HCT116 (cell line): ENCODE results near the gene ACO2. TPM values are rescaled to one million over a fixed set of nuclear protein-coding genes. Genes with fewer than 3 reads are reported as not detected.

Source experiments
- ATAC-seq: fragments of 200-7000 bp; cut with Tn5 transposase; 2 replicates; pipeline ENCODE4 v1.9.1; 2020; ENCODE audit warnings: mild to moderate bottlenecking, moderate library complexity
- BruUV-seq: library from RNA; stranded (reverse); fragments of 400-500 nt; replicated peaks from 2 replicates; lab custom pipeline; 2021; lab: Mats Ljungman, UMichigan
- CTCF ChIA-PET: fragments of 300-600 bp; sonication (Branson Sonifier 250); formaldehyde crosslinking; loops from one replicate; lab custom pipeline; 2021; ENCODE audit warnings: antibody characterized with exemption; lab: Charles Lee
- POLR2A ChIA-PET: fragments of 300-600, 350-600 bp; sonication (Branson Sonifier 250); formaldehyde crosslinking; loops from one replicate; lab custom pipeline; 2021; ENCODE audit warnings: antibody characterized with exemption; lab: Charles Lee
- RAD21 ChIA-PET, 2 experiments: fragments of 300-600 bp; sonication (Branson Sonifier 250); formaldehyde crosslinking; loops; one replicate each; lab custom pipeline; 2023; ENCODE audit warnings: low total read pairs in 2 of 2; ENCODE audit not compliant: uncharacterized antibody in 2 of 2, unreplicated experiment in 2 of 2, low non-redundant PET in 1 of 2; lab: Charles Lee
- DNase-seq: peaks from one replicate; pipeline ENCODE4 v3.0.0-alpha.2; 2010; ENCODE audit warnings: low read depth, low spot score
- H2AFZ ChIP-seq: fragments of 200-600 bp; shearing (Covaris generic), sonication (generic); 2 replicates; pipeline ENCODE4 v1.6.1; 2017; ENCODE audit warnings: low read depth, mixed run types, mixed read lengths, antibody characterized with exemption, low read length; ENCODE audit not compliant: poor library complexity, severe bottlenecking
- H3K27ac ChIP-seq: 2 replicates; pipeline ENCODE4 v1.5.1; 2012; ENCODE audit warnings: low read depth, low read length
- H3K27me3 ChIP-seq: fragments of 200-600 bp; sonication (generic); 2 replicates; pipeline ENCODE4 v1.6.1; 2016; ENCODE audit warnings: mixed run types, low read length, mixed read lengths; ENCODE audit not compliant: insufficient read depth
- H3K36me3 ChIP-seq, 2 experiments: fragments of 200-500 bp in 1 of 2; fragments of 200-600 bp in 1 of 2; sonication (Bioruptor generic) in 1 of 2; sonication (generic) in 1 of 2; 2 replicates each; pipeline versions ENCODE4 v1.5.1 to v1.6.1; 2014 to 2016; ENCODE audit warnings: low read length in 2 of 2, inconsistent platforms in 1 of 2, mixed read lengths in 1 of 2, mixed run types in 1 of 2; ENCODE audit not compliant: insufficient read depth in 2 of 2, control insufficient read depth in 1 of 2
- H3K4me1 ChIP-seq, 2 experiments: fragments of 200-600 bp in 1 of 2; sonication (generic) in 1 of 2; 2 replicates each; pipeline versions ENCODE4 v1.5.1 to v1.6.1; 2012 to 2017; ENCODE audit warnings: low read length in 2 of 2, inconsistent platforms in 1 of 2, mild to moderate bottlenecking in 1 of 2, mixed read lengths in 1 of 2, mixed run types in 1 of 2, moderate library complexity in 1 of 2; ENCODE audit not compliant: insufficient read depth in 2 of 2, control insufficient read depth in 1 of 2
- H3K4me2 ChIP-seq: fragments of 200-600 bp; sonication (generic); 2 replicates; pipeline ENCODE4 v1.6.1; 2017; ENCODE audit warnings: mixed run types, low read length, mixed read lengths
- H3K4me3 ChIP-seq, 2 experiments: fragments of 200-600 bp in 1 of 2; sonication (generic) in 1 of 2; replicated peaks in 1 of 2; 2 replicates each; pipeline ENCODE4 v1.5.1; 2011 to 2016; ENCODE audit warnings: low read length in 2 of 2, control low read depth in 1 of 2, low read depth in 1 of 2, mild to moderate bottlenecking in 1 of 2, mixed read lengths in 1 of 2, mixed run types in 1 of 2
- H3K79me2 ChIP-seq: fragments of 200-600 bp; sonication (generic); 2 replicates; pipeline ENCODE4 v1.6.1; 2017; ENCODE audit warnings: mild to moderate bottlenecking, mixed run types, low read length, moderate library complexity, mixed read lengths; ENCODE audit not compliant: insufficient read depth
- H3K9ac ChIP-seq: fragments of 200-600 bp; sonication (generic); 2 replicates; pipeline ENCODE4 v1.6.1; 2016; ENCODE audit warnings: low read length, mixed read lengths
- H3K9me2 ChIP-seq: fragments of 200-600 bp; sonication (generic), shearing (Covaris generic); 2 replicates; pipeline ENCODE4 v1.6.1; 2017; ENCODE audit warnings: mixed run types, mild to moderate bottlenecking, moderate library complexity; ENCODE audit not compliant: insufficient read depth
- H3K9me3 ChIP-seq, 2 experiments: fragments of 200-500 bp in 1 of 2; fragments of 200-600 bp in 1 of 2; sonication (Bioruptor generic) in 1 of 2; sonication (generic) in 1 of 2; 2 replicates each; pipeline ENCODE4 v1.6.1; 2014 to 2017; ENCODE audit warnings: low read length in 2 of 2, mixed read lengths in 2 of 2, inconsistent platforms in 1 of 2, low read depth in 1 of 2, mild to moderate bottlenecking in 1 of 2, mixed run types in 1 of 2, moderate library complexity in 1 of 2; ENCODE audit not compliant: control insufficient read depth in 1 of 2, insufficient read depth in 1 of 2
- H4K20me1 ChIP-seq: fragments of 200-600 bp; sonication (generic), shearing (Covaris generic); 2 replicates; pipeline ENCODE4 v1.6.1; 2017; ENCODE audit warnings: mixed run types, mild to moderate bottlenecking, moderate library complexity; ENCODE audit not compliant: insufficient read depth
- EZH2 ChIP-seq: fragments of 200-600 bp; sonication (generic); IDR thresholded peaks from 2 replicates; pipeline ENCODE4 v1.6.1; 2017; ENCODE audit warnings: antibody characterized with exemption, mixed run types
- EZH2phosphoT487 ChIP-seq: fragments of 200-600 bp; IDR thresholded peaks from 2 replicates; pipeline ENCODE4 v1.6.1; 2018; ENCODE audit warnings: antibody characterized with exemption, borderline replicate concordance
- JUND ChIP-seq: IDR thresholded peaks from 2 replicates; pipeline ENCODE4 v1.6.1; 2012
- ZFX ChIP-seq: fragments of 450-650 bp; IDR thresholded peaks from 2 replicates; pipeline ENCODE4 v1.6.1; 2017
- intact Hi-C: fragments of 100-400 bp; cut with micrococcal nuclease; formaldehyde crosslinking; loops from 2 replicates; pipeline ENCODE4 v1.10.0; 2022
- total RNA-seq: library from RNA; stranded (reverse); gene quantifications from one replicate; pipeline ENCODE4 v1.2.1, GENCODE V29; 2021; ENCODE audit not compliant: unreplicated experiment
- TF ChIP-seq, protein P1 (sequence below): IDR thresholded peaks from 2 replicates; pipeline ENCODE4 v1.6.1; 2012
- TF ChIP-seq, protein P2 (sequence below): IDR thresholded peaks from 2 replicates; pipeline ENCODE4 v1.6.1; 2011; ENCODE audit warnings: mild to moderate bottlenecking, low read length, moderate library complexity; ENCODE audit not compliant: insufficient replicate concordance; ENCODE audit errors: extremely low read depth

The ACO2 gene
- total RNA-seq, 1 experiment from 2014 or later = 108 TPM

DNA sequence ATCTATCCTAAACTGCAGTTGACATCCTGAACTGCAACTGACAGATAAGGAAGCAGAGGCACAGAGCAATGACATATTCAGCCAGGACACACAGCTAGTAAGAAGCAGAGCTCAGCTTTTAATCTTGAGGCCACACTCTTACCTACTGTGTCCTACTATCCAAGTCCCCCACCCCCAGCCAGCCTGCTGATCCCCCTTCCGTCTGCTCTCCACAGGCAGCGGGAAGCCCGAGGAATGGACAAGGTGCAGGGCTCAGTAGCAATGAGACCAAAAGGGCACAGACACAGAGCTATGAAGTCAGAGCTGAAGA is 71.0 kb downstream of the ACO2 start:
- peaks cover 12 to 17% of the 10 kb centered on the region in 2 experiments for H3K4me1 ChIP-seq
- no peak overlapping the region for H3K4me3 ChIP-seq
- no peak overlapping the region for H3K9ac ChIP-seq
- H3K27ac ChIP-seq = no peak overlapping the region
- H2AFZ ChIP-seq = no peak overlapping the region
- H3K79me2 ChIP-seq = peaks cover 83% of the 10 kb centered on the region
- no peak overlapping the region for H3K4me2 ChIP-seq
- no peaks in the 10 kb centered on the region for H3K27me3 ChIP-seq
- H3K9me2 ChIP-seq = no peaks in the 10 kb centered on the region
- ChIA-PET CTCF (no interaction called here), RAD21 (no interaction called here), POLR2A (interaction anchor here (0.6 kb wide), 1 partner anchor 159 kb away, joined by 6 read pairs; no protein-coding TSS in a partner anchor)
- H3K9me3 ChIP-seq = no peaks in the 10 kb centered on the region
- BruUV-seq = no TSS peak
- peaks cover 22 to 34% of the 10 kb centered on the region in 2 experiments for H3K36me3 ChIP-seq
- DNase-seq = no peak
- intact Hi-C loops = no loop called here
- no peak for ATAC-seq
- TF ChIP-seq ZFX = no peak
- TF ChIP-seq JUND = no peak
- TF ChIP-seq EZH2 = no peak
- TF ChIP-seq, protein P1, sequence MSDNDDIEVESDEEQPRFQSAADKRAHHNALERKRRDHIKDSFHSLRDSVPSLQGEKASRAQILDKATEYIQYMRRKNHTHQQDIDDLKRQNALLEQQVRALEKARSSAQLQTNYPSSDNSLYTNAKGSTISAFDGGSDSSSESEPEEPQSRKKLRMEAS = no peak
- peaks cover 6% of the 10 kb centered on the region; the same call in 1 of the 2 replicates for H4K20me1 ChIP-seq

DNA sequence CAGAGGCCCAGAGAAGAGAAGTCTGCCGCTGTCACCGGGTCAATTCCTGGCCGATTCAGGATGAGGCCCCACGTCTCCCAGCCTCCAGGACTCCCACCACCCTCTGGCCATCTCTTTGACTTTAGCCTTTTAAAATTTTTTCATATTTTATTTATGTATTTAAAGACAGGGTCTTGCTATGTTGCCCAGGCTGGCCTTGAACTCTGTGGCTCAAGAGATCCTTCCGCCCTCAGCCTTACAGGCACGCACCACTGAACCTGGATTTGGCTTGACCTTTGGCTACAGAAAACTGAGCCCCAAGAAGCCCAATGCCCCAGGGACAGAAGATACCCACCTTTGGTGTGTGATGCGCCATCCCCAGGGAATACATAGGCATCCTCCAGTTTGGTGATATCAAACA is 71.4 kb downstream of the ACO2 start:
- Histone ChIP-seq H2AFZ (no peak overlapping the region), H3K4me3 (no peak overlapping the region), H4K20me1 (peaks cover 6% of the 10 kb centered on the region; the same call in 1 of the 2 replicates)
- TF ChIP-seq ZFX = no peak
- TF ChIP-seq, protein P2, sequence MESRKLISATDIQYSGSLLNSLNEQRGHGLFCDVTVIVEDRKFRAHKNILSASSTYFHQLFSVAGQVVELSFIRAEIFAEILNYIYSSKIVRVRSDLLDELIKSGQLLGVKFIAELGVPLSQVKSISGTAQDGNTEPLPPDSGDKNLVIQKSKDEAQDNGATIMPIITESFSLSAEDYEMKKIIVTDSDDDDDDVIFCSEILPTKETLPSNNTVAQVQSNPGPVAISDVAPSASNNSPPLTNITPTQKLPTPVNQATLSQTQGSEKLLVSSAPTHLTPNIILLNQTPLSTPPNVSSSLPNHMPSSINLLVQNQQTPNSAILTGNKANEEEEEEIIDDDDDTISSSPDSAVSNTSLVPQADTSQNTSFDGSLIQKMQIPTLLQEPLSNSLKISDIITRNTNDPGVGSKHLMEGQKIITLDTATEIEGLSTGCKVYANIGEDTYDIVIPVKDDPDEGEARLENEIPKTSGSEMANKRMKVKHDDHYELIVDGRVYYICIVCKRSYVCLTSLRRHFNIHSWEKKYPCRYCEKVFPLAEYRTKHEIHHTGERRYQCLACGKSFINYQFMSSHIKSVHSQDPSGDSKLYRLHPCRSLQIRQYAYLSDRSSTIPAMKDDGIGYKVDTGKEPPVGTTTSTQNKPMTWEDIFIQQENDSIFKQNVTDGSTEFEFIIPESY = no peak
- TF ChIP-seq EZH2phosphoT487 = no peak
- TF ChIP-seq, all 23 proteins: peak for 0
- ChIA-PET RAD21 (no interaction called here), POLR2A (no interaction called here), CTCF (no interaction called here)
- peaks cover 20 to 34% of the 10 kb centered on the region in 2 experiments for H3K36me3 ChIP-seq
- H3K79me2 ChIP-seq = peaks cover 79% of the 10 kb centered on the region
- BruUV-seq = no TSS peak
- no peaks in the 10 kb centered on the region for H3K9me2 ChIP-seq
- no peaks in the 10 kb centered on the region for H3K27me3 ChIP-seq
- no peaks in the 10 kb centered on the region for H3K9me3 ChIP-seq
- H3K4me2 ChIP-seq = no peak overlapping the region
- DNase-seq = no peak
- intact Hi-C loops = no loop called here
- H3K9ac ChIP-seq = no peak overlapping the region
- no peak for ATAC-seq
- H3K27ac ChIP-seq = no peak overlapping the region
- H3K4me1 ChIP-seq = peaks cover 15 to 21% of the 10 kb centered on the region in 2 experiments
